ENCODE results near the gene PICK1. TPM values are rescaled to one million over a fixed set of nuclear protein-coding genes. Genes with fewer than 3 reads are reported as not detected.

Gene PICK1
- total RNA-seq, 2 donors from 2014 or later = 27.6 to 47.2 TPM

DNA sequence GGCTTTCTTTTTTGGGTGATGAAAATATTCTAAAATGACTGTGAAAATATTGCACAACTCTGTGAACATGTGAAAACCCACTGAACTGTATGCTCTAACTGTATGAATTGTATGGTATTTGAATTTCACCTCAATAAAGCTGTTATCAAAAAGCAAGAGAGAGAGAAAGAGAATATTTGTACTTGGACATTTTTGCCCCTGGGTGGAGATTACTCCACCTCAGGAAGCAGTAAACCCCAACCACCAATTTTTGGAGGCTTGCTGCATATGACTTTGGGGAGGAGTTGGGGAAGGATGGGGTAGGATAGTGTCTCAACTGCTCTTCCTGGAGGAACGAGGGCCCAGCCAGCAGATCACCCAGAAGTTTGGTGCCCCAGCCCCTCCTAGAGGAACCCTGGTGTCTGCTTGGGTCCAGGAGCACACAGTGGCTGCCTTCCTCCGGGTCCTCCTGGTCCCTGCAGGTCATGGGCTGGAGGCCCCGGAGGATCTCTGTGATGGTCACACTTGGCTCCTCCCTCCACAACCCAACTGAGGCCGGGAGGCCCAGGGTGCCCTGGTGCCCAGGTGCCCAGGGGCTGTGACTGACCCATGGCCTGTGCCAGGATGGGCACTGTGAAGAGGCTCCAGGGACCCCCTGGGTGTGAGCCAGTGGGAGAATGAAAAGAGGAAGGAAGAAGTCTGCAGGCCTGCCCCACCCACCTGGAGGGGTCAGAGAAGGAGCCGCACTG lies 15.3 kb upstream of the PICK1 start:
- Histone ChIP-seq H3K4me1 (no peaks in the 10 kb centered on the region), H3K36me3 (no peaks in the 10 kb centered on the region), H3K27ac (no peak overlapping the region), H3K9me3 (no peaks in the 10 kb centered on the region), H3K4me3 (no peak overlapping the region), H3K9ac (ENCODE audit: low read depth in 2 of 2, low read length in 2 of 2) (no peak overlapping the region), H3K27me3 (no peaks in the 10 kb centered on the region)
- no peak for DNase-seq
- intact Hi-C loops (cut with DNase I) = no loop called here
- TF ChIP-seq, protein P1, sequence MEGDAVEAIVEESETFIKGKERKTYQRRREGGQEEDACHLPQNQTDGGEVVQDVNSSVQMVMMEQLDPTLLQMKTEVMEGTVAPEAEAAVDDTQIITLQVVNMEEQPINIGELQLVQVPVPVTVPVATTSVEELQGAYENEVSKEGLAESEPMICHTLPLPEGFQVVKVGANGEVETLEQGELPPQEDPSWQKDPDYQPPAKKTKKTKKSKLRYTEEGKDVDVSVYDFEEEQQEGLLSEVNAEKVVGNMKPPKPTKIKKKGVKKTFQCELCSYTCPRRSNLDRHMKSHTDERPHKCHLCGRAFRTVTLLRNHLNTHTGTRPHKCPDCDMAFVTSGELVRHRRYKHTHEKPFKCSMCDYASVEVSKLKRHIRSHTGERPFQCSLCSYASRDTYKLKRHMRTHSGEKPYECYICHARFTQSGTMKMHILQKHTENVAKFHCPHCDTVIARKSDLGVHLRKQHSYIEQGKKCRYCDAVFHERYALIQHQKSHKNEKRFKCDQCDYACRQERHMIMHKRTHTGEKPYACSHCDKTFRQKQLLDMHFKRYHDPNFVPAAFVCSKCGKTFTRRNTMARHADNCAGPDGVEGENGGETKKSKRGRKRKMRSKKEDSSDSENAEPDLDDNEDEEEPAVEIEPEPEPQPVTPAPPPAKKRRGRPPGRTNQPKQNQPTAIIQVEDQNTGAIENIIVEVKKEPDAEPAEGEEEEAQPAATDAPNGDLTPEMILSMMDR (IDR thresholded peaks at IDR 0.05) = no peak

DNA sequence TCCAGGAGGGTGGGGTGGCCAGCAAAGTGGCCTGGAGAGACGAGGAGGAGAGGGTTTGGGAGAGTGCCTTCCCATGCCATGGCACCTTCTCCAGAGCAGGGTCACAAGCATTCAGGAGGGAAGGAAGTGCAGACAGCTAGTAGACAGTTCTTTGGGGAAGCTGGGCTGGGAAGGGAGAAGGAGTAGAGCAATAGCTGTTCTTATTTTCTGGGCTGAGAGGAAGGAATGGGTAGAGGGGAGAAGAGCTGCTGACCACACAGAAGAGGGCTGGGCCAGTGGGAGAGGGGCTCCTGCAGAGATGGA lies 14.8 kb upstream of the PICK1 start:
- intact Hi-C loops (cut with DNase I) = no loop called here
- H3K4me3 ChIP-seq = no peak overlapping the region
- TF ChIP-seq, protein P1 (IDR thresholded peaks at IDR 0.05) = no peak
- no peaks in the 10 kb centered on the region for H3K36me3 ChIP-seq
- H3K9me3 ChIP-seq = no peaks in the 10 kb centered on the region
- H3K4me1 ChIP-seq = no peaks in the 10 kb centered on the region
- no peaks in the 10 kb centered on the region for H3K27me3 ChIP-seq
- no peak overlapping the region for H3K27ac ChIP-seq
- no peak for DNase-seq
- H3K9ac ChIP-seq (ENCODE audit: low read depth in 2 of 2, low read length in 2 of 2) = no peak overlapping the region

DNA sequence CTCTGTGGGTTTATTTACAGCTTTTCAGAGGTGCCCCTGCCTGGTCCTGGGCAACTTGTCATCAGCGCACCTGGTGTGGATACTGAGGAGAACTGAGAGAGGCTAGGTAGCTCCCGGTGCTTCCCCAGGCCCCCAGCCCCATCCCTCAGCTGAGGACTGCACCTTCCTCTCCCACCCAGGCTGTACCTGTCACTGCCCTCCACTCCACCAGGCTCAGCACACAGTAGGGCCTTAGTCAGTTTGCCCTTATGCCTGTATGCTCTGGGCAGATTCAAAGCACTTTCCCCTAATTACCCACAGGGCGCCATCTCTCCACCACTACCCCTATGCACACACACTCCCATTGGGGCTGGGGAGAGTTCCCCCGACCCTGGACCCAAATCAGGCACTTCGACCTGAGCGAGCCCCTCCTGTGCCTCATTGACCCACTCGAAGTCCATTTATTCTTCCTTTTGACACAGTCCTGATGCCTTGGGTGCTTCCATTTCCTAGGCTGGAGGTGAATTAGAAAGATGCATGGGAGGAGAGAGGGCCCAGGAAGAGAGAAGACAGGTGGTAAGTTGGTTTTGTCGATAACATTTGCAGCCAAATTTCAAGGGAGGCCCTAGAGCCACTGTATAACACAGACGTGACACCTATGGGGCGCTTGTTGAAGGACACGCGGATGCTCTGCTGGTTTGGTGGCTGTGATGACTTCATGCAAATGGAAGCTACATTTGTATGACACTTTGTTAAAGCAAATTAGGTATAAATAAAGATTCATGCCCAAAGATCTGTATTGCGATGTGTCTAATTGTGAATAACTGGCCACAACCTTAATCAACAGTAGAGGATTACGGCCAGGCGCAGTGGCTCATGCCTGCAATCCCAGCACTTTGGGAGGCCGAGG lies 13.8 kb upstream of the PICK1 start:
- no peak for DNase-seq
- Histone ChIP-seq H3K4me1 (no peaks in the 10 kb centered on the region), H3K9ac (ENCODE audit: low read depth in 2 of 2, low read length in 2 of 2) (no peak overlapping the region), H3K36me3 (no peaks in the 10 kb centered on the region), H3K27me3 (no peaks in the 10 kb centered on the region), H3K27ac (no peak overlapping the region), H3K9me3 (no peaks in the 10 kb centered on the region), H3K4me3 (no peak overlapping the region)
- TF ChIP-seq, protein P1 (IDR thresholded peaks at IDR 0.05) = no peak
- intact Hi-C loops (cut with DNase I) = no loop called here

DNA sequence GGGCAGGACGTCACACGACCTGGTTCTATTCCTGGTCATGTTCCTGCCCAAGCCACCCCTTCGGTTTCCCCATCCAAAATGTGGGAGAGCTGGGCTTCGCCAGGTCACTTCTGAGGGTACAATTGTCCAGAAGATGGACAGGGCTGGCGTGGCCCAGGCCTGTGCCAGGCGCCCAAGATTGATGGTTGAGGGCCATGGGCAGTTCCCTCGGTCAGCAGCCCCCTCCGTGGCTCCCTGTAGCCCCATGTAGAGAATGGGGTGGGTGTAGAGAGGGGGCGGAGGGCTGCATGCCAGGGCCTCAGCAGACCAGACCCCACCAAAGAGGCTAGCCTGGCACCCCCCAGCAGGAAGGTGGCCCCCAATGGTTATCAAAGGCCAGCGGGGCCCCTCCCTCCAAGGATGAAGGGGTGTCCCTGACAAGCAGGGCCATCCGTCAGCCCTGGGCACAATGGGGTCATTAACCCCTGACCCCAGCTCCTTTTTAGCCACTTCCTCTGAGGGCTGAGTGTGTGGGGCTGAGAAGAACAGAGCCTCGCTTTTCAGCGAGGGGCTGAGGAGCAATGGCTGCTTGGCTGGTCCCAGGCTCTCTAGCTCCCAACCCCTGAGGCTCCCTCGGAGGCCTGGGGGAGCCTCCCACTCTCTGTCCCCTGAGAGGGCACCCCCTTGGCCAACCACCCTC lies 11.0 kb upstream of the PICK1 start:
- H3K27me3 ChIP-seq = no peaks in the 10 kb centered on the region
- H3K9me3 ChIP-seq = no peaks in the 10 kb centered on the region
- intact Hi-C loops (cut with DNase I) = no loop called here
- no peak overlapping the region for H3K9ac ChIP-seq (ENCODE audit: low read depth in 2 of 2, low read length in 2 of 2)
- no peak overlapping the region for H3K4me3 ChIP-seq
- no peak overlapping the region for H3K27ac ChIP-seq
- no peaks in the 10 kb centered on the region for H3K4me1 ChIP-seq
- TF ChIP-seq, protein P1 (IDR thresholded peaks at IDR 0.05) = no peak
- no peak for DNase-seq
- H3K36me3 ChIP-seq = no peaks in the 10 kb centered on the region

DNA sequence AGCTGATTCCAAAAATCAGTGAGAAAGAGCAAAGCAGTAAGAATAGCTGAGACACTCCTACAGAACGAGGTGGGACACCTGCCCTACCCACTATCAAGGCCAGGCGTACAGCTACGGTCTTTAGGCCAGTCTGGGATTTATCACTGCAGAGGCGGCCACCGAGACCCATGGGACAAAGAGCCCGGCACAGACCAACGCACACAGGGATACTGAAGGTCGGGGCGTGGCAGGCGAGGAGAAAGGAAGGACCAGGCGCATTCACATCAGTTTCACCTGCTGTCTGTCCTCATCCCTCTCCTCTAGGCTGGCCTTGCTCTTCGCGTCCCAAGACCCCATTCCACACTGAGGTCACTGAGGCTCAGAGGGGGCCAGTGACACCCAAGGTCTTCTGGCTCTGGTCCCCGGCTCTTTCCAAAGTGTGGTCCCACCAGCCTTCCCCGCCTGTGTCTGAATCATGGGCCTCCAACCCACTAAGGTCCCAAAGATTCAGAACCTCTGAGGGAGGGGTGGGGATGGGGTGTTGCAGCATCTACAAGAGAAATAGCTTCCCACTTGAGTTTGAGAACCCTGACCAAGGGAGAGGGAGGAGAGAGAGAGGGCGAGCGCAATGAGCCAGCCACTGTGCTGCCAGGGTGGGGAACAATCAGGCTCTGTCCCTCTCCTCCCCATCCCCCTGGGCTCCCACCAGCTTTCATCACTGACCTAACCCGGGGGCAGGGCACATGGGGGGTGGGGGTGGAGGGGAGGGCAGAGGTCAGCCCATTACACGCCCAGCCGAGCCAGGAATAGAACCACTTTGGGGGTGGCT lies 7.2 kb upstream of the PICK1 start:
- no peak for DNase-seq
- Histone ChIP-seq H3K4me1 (no peaks in the 10 kb centered on the region), H3K4me3 (no peak overlapping the region), H3K36me3 (no peaks in the 10 kb centered on the region), H3K9me3 (no peaks in the 10 kb centered on the region), H3K27me3 (no peaks in the 10 kb centered on the region), H3K9ac (ENCODE audit: low read depth in 2 of 2, low read length in 2 of 2) (no peak overlapping the region), H3K27ac (no peak overlapping the region)
- intact Hi-C loops (cut with DNase I) = loop anchor here (5.0 kb wide), 3 partner anchors 182 to 522 kb away; partner anchors contain the start of gene DMC1
- TF ChIP-seq, protein P1 (IDR thresholded peaks at IDR 0.05) = no peak

Data from colonic mucosa (tissue), 4 donors.